ENCODE results near the gene ALPL.

- TF ChIP-seq CTCF (IDR thresholded peaks at IDR 0.05; ENCODE audit: low read depth, low read length) (no peak), EZH2phosphoT487 (IDR thresholded peaks at IDR 0.05; ENCODE audit: low read depth) (no peak)
These were observed 32.1 kb downstream of the ALPL start for GRCh38 chr1:21541329-21541728.

Data from OCI-LY3 (cell line).